Mucosa of rectum (tissue), 2 donors: ENCODE data around the gene BSPRY.
A peak's percentile ranks its signal among the peaks of the same experiment; 100 is the strongest.

Experiments used
- H3K27ac ChIP-seq, 2 donors: one replicate each; pipeline ENCODE4 v1.7.0; 2013; ENCODE audit warnings: inconsistent platforms in 2 of 2, low read depth in 2 of 2, low read length in 2 of 2
- H3K27me3 ChIP-seq, 2 donors: one replicate each; pipeline ENCODE4 v1.7.0; 2013; ENCODE audit warnings: low read length in 2 of 2; ENCODE audit not compliant: control insufficient read depth in 2 of 2, insufficient read depth in 2 of 2
- H3K36me3 ChIP-seq, 2 donors: one replicate each; pipeline ENCODE4 v1.7.0; 2013; ENCODE audit warnings: low read length in 2 of 2; ENCODE audit not compliant: control insufficient read depth in 2 of 2, insufficient read depth in 2 of 2
- H3K4me1 ChIP-seq, 2 donors: one replicate each; pipeline ENCODE4 v1.7.0; 2013; ENCODE audit warnings: low read length in 2 of 2, mild to moderate bottlenecking in 1 of 2; ENCODE audit not compliant: control insufficient read depth in 2 of 2, insufficient read depth in 2 of 2
- H3K4me3 ChIP-seq, 2 donors: one replicate each; pipeline ENCODE4 v1.7.0; 2013; ENCODE audit warnings: low read length in 2 of 2
- H3K9ac ChIP-seq, 2 donors: one replicate each; pipeline ENCODE4 v1.7.0; 2013; ENCODE audit warnings: low read length in 2 of 2, low read depth in 1 of 2, mild to moderate bottlenecking in 1 of 2
- H3K9me3 ChIP-seq, 2 donors: one replicate each; pipeline ENCODE4 v1.7.0; 2013; ENCODE audit warnings: low read length in 2 of 2; ENCODE audit not compliant: control insufficient read depth in 2 of 2
- donor health status: healthy.
- donor health status: Normal muscosa, but diverticular disease.

Gene BSPRY

DNA sequence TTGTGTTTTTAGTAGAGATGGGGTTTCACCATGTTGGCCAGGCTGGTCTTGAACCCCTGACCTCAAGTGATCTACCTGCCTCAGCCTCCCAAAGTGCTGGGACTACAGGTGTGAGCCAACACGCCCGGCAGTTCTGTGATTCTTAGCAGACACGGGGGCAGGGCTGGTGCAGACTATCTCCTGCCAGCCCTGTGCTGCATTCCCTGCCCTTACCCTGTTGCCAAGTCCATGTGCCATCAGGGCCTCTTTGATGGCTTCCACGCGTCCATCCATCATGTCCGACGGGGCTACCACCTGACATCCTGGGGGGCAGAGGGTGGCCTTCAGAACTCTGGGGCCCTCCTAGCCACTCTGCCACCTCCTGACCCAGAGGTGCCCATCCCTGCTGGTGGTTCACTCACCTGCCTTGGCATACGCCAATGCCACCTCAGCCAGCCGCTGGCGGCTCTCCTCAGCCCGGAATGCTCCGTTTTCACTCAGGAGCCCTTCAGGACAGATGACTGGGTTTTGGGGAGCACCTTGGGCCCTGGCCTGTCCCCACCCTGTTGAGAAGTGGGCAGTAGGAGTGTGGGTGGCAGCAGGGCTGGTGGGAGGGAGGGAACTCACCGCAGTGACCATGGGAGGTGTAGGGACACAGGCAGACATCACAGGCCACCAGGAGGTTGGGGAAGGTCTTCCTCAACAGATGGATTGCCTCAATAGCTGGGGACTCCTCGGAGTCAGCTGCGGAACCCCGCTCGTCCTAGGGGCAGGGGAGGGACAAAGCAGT lies 41.0 kb downstream of the BSPRY start:
- no peaks in the 10 kb centered on the region for H3K27me3 ChIP-seq
- peaks cover 32 to 38% of the 10 kb centered on the region in 2 donors for H3K4me1 ChIP-seq
- no peak overlapping the region for H3K4me3 ChIP-seq
- H3K9ac ChIP-seq, result no peak overlapping the region
- no peaks in the 10 kb centered on the region for H3K9me3 ChIP-seq
- no peak overlapping the region for H3K27ac ChIP-seq
- peaks cover 36 to 60% of the 10 kb centered on the region in 2 donors for H3K36me3 ChIP-seq

DNA sequence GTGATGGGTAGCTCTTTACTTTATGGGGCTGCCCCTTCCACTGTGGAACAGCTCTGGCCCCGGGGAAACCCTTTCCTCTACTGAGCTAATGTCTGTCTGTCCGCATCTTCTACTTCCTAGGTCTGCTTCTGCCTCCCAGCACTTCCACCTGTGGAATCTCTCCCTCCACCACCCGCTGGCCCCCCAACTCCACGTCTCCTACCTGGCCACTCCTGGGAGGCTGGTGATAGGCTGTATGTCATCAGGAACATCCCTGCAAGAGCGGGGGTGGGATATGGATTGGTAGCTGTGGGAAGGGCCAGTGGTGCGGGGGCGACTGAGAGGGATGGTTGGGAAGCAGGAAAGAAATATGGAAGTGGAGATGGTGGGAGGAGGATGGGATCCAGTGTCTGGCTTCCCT lies 42.6 kb downstream of the BSPRY start:
- Histone ChIP-seq H3K9me3 (no peaks in the 10 kb centered on the region), H3K9ac (no peak overlapping the region), H3K27me3 (no peaks in the 10 kb centered on the region), H3K4me3 (no peak overlapping the region), H3K27ac (no peak overlapping the region), H3K36me3 (peaks cover 36 to 55% of the 10 kb centered on the region in 2 donors), H3K4me1 (peaks cover 31 to 36% of the 10 kb centered on the region in 2 donors)

DNA sequence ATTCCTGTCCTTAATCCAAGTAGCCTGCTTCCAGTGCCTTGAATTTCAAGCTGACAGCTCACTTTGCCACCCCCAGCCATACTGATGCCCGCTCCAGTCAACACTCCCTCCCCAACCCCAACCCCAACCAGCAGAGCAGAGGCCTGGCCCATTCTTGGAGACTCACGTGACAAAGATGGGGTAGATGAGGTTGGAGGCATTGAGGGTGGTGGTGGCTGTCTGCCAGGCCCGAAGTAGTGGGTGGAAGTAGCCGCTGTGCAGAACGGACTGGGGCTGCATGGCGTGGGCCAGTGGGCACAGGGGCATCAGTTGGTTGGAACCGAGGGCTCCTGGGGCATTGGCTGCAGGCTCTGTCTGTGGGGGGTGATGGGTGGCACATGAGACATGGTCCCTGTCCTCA lies 43.9 kb downstream of the BSPRY start:
- Histone ChIP-seq H3K4me1 (peaks cover 26 to 30% of the 10 kb centered on the region in 2 donors), H3K36me3 (peaks cover 31 to 48% of the 10 kb centered on the region in 2 donors), H3K27ac (no peak overlapping the region), H3K4me3 (no peak overlapping the region), H3K27me3 (no peaks in the 10 kb centered on the region), H3K9ac (no peak overlapping the region), H3K9me3 (no peaks in the 10 kb centered on the region)

DNA sequence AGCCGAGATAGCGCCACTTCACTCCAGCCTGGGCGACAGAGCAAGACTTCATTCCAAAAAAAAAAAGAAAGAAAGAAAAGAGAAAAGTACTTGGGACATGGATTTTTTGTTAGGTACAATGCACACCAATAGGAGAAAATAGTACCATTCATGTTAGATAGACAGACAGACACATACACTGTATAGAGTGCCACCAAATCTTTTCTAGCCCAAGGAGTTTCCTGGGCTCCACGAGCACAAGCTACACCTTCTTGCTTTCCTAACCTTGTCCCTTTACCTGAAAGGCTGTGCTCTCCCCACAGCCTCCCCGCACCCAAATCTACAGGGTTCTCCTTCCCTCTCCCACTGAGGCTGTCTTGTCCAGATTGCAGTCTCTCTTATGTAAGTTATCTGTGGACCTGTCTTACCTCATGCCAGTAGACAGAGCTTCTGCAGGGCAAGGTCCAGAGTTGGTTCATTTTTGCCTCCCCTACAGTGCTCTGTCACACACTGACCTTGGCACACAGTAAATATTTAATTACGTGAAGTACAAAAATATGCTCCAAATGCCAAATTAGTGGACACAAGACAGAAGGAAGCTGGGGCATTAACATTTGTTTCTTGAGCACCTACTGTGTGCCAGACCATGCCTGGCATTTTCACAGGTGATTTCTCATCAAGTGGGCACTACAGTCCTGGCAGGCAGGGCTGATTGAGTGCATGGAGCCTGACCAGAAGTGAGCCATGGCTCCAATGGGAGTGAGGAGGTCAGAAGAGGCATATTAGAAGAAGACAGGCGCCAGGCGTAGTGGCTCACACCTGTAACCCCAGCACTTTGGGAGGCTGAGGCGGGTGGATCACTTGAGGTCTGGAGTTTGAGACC lies 45.9 kb downstream of the BSPRY start:
- H3K9ac ChIP-seq, result no peak overlapping the region
- peak overlapping the region in 1 of 2 donors; percentile 34 for H3K27ac ChIP-seq
- peaks cover 24% of the 10 kb centered on the region in 2 donors for H3K4me1 ChIP-seq
- H3K36me3 ChIP-seq, result peaks cover 23 to 30% of the 10 kb centered on the region in 2 donors
- no peaks in the 10 kb centered on the region for H3K9me3 ChIP-seq
- no peak overlapping the region for H3K4me3 ChIP-seq
- no peaks in the 10 kb centered on the region for H3K27me3 ChIP-seq

DNA sequence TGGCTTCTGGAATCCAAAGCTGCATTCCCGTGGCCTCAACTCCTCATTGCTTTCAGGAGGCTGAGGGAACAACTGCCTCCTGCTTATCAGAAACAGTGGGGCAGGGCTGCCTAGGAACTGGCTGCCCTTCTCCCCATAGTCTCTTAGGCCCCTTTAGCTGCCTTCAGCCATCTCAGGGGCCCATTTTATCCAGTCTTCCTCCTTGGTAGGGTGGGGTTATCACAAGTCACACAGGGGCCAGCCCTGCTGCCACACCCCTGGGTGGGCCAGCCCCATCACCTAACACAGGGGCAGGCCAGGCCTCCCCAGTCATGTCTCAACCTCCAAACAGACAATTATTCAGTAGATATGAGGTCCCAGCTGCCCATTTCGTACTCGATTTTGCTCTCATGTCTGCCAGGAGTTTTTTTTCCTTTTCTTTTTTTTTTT lies 47.9 kb downstream of the BSPRY start:
- Histone ChIP-seq H3K4me1 (peaks cover 30 to 33% of the 10 kb centered on the region in 2 donors), H3K9ac (peak overlapping the region in 1 of 2 donors; percentile 22)

DNA sequence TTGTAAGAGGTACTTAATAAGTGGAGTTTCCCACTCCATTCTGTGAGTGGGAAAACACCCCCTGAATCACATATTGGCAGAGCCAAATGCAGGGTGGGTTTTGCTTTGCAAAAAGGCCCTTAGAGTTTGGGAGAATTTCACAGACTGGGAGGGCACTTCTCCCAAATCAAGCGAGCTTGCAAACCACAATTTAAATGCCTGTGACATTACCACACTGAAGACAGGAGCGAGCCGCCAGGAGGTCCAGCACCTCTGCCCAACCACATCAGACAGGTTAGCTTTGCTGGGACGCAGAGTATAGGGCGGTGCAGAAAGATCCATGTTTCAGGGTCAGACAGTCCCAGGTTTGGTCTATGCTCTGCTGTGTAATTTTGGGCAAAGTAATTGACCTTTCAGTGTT lies 49.5 kb downstream of the BSPRY start:
- Histone ChIP-seq H3K9ac (no peak overlapping the region), H3K27me3 (no peaks in the 10 kb centered on the region), H3K4me3 (no peak overlapping the region), H3K27ac (no peak overlapping the region), H3K9me3 (no peaks in the 10 kb centered on the region), H3K4me1 (peaks cover 30 to 33% of the 10 kb centered on the region in 2 donors), H3K36me3 (peaks cover 0 to under 1% of the 10 kb centered on the region in 2 donors)

More for the DNA sequence above, 47.9 kb downstream of the BSPRY start:
- H3K27ac ChIP-seq, result peak overlapping the region in 1 of 2 donors; percentile 11
- H3K9me3 ChIP-seq, result no peaks in the 10 kb centered on the region
- no peaks in the 10 kb centered on the region for H3K27me3 ChIP-seq
- no peak overlapping the region for H3K4me3 ChIP-seq
- H3K36me3 ChIP-seq, result peaks cover 4 to 10% of the 10 kb centered on the region in 2 donors

DNA sequence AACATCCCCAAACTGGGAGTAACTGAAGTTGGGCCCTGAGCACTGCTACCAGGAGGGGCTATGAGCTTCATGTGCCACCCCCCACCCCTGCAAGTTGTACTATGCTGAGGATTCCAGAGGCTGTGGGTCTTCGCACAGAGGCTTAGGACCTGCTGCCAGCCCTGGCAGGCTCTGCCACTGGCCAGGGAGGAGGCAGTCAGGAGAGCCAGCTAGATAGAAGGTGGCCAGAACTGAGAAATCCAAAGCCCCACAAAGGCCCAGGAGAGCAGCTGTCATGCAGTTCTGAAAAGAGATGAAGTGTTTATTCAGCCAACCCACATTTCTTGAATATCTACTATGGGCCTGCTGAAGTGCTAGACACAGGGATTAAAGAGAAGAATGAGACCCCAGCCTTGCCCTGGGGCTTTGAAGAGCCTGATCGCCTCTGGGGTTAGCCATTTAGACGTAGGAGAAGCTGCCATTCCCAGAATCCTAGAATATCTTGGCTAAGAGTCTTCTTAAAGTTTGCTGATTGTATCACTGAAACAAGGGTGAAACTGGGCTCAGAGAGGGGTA lies 50.4 kb downstream of the BSPRY start:
- H3K27me3 ChIP-seq, result no peaks in the 10 kb centered on the region
- H3K4me1 ChIP-seq, result peaks cover 30 to 33% of the 10 kb centered on the region in 2 donors
- no peaks in the 10 kb centered on the region for H3K9me3 ChIP-seq
- H3K27ac ChIP-seq, result no peak overlapping the region
- no peaks in the 10 kb centered on the region for H3K36me3 ChIP-seq
- peak overlapping the region; percentile 85 to 97 for H3K4me3 ChIP-seq
- peak overlapping the region in 1 of 2 donors; percentile 85 for H3K9ac ChIP-seq

DNA sequence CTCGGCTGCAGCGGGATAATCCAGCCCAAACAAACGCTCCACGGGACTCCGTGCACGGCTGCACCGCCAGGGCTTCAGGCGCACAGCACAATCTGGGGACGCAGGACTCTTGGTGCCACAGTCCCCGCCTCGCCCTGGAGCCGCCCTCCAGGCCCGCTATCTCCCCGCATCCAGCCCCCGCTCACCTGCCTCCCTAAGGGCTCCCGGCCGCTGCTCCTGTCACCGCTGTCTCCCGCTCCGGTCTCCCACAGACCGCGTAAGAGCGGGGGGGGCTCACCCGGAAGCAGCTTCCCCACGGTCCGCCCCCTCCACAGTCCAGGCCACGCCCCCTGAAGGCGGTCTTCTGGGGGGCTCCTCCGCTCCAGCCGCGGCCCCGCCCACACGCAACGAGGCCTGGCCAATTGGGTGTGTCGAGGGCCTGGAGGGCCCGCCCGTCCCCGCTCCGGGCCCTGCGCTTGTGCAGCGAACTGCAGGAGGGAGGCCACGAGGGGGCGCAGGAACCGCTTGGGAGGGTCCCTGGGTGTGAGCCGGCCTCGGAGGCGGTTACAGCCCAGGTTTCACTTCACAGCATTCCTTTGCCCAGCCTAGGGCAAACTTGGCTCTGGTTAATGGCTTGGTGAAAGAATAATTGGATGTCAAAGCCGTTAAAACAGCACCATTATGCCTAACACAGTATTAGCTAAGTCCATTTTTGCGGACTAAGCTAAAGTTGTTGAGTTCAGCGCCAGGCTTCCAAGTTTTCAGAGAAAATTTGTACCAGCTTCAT lies 51.9 kb downstream of the BSPRY start, which contains the start of gene ALAD:
Gene ALAD (minus strand): TSS at position 258 of the 766 bp plus-strand sequence. CDS start 7,725 bp downstream, outside the sequence.
- no peaks in the 10 kb centered on the region for H3K36me3 ChIP-seq
- peak within 1 kb of the TSS; percentile 85 to 97 for H3K4me3 ChIP-seq
- no peaks in the 10 kb centered on the region for H3K27me3 ChIP-seq
- peak within 1 kb of the TSS; percentile 81 to 85 for H3K9ac ChIP-seq
- no peaks in the 10 kb centered on the region for H3K9me3 ChIP-seq
- peak within 1 kb of the TSS; percentile 75 to 77 for H3K27ac ChIP-seq
- peaks cover 30% of the 10 kb centered on the region in 2 donors for H3K4me1 ChIP-seq

DNA sequence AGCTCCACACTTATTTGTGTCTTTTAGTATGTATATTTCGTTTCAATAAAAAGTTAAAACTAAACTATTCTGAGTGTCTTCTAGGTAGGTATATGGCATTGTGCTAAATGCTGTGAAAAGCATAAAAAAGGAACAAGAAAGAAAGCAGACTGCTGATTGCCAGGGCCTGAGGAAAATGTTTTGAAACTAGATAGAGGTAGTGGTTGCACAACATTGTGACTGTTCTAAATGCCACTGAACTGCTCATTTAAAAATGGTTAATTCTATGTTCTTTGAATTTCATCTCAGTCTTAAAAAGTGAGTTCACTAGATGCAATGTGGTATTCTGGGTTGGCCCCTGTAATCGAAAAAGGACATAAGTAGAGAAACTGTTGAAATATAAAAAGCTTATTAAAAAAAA lies 54.3 kb downstream of the BSPRY start:
- H3K9ac ChIP-seq, result no peak overlapping the region
- H3K4me3 ChIP-seq, result no peak overlapping the region
- H3K4me1 ChIP-seq, result peaks cover 17 to 19% of the 10 kb centered on the region in 2 donors
- H3K9me3 ChIP-seq, result no peaks in the 10 kb centered on the region
- no peak overlapping the region for H3K27ac ChIP-seq
- H3K27me3 ChIP-seq, result no peaks in the 10 kb centered on the region
- peaks cover 13 to 15% of the 10 kb centered on the region in 2 donors for H3K36me3 ChIP-seq
